GM23338 (cell line): ENCODE data around the gene C3orf22. TPM values are rescaled to one million over a fixed set of nuclear protein-coding genes. Genes with fewer than 3 reads are reported as not detected.
"Not testable (repeated sequence)": the region's sequence is repeated elsewhere in the genome, so short reads cannot be mapped to it uniquely, and the experiment has no call there.

ENCODE experiments used
- ATAC-seq: fragments of 200-7000 bp; cut with Tn5 transposase; 3 replicates; pipeline ENCODE4 v1.9.1; 2020
- DNase-seq: peaks from one replicate; pipeline ENCODE4 v3.0.0-alpha.2; 2015; ENCODE audit warnings: low spot score
- H2AFZ ChIP-seq: fragments of 200-600 bp; sonication (generic); 2 replicates; pipeline ENCODE4 v1.8.0; 2016; ENCODE audit warnings: antibody characterized with exemption, mild to moderate bottlenecking, moderate library complexity
- H3F3A ChIP-seq: fragments of 200-600 bp; sonication (generic); replicated peaks from 2 replicates; pipeline ENCODE4 v1.8.0; 2017; ENCODE audit warnings: antibody characterized with exemption, mixed run types, low read depth
- H3K27ac ChIP-seq: fragments of 200-600 bp; sonication (generic); 2 replicates; pipeline ENCODE4 v1.6.1; 2016; ENCODE audit warnings: low read depth
- H3K27me3 ChIP-seq: fragments of 200-600 bp; sonication (generic); 2 replicates; pipeline ENCODE4 v1.8.0; 2016; ENCODE audit warnings: mild to moderate bottlenecking, mixed run types, moderate library complexity; ENCODE audit not compliant: insufficient read depth
- H3K36me3 ChIP-seq: fragments of 200-600 bp; sonication (generic); 2 replicates; pipeline ENCODE4 v1.8.0; 2016; ENCODE audit warnings: mild to moderate bottlenecking; ENCODE audit not compliant: insufficient read depth
- H3K4me1 ChIP-seq: fragments of 200-600 bp; sonication (generic); 2 replicates; pipeline ENCODE4 v1.8.0; 2016; ENCODE audit warnings: mild to moderate bottlenecking, moderate library complexity; ENCODE audit not compliant: insufficient read depth
- H3K4me2 ChIP-seq: fragments of 200-600 bp; sonication (generic); 2 replicates; pipeline ENCODE4 v1.7.1; 2017; ENCODE audit warnings: mixed run types
- H3K4me3 ChIP-seq: fragments of 200-600 bp; sonication (generic); 2 replicates; pipeline ENCODE4 v1.6.1; 2016; ENCODE audit warnings: mixed run types
- H3K79me2 ChIP-seq: fragments of 200-600 bp; sonication (generic); replicated peaks from 2 replicates; pipeline ENCODE4 v1.8.0; 2017; ENCODE audit warnings: mild to moderate bottlenecking; ENCODE audit not compliant: insufficient read depth
- H3K9me2 ChIP-seq: fragments of 200-600 bp; sonication (generic); 2 replicates; pipeline ENCODE4 v1.8.0; 2017; ENCODE audit not compliant: insufficient read depth
- H4K20me1 ChIP-seq: fragments of 200-600 bp; sonication (generic); replicated peaks from 2 replicates; pipeline ENCODE4 v1.8.0; 2017; ENCODE audit warnings: mild to moderate bottlenecking; ENCODE audit not compliant: insufficient read depth
- H3K27ac Mint-ChIP-seq: 2 replicates; pipeline ENCODE4 v1.8.0; 2020; ENCODE audit warnings: inconsistent platforms, mild to moderate bottlenecking, moderate library complexity, mixed read lengths
- H3K27me3 Mint-ChIP-seq: 3 replicates; pipeline ENCODE4 v1.8.0; 2022; ENCODE audit warnings: low read depth, mild to moderate bottlenecking, moderate library complexity, mixed read lengths, inconsistent platforms; ENCODE audit not compliant: insufficient read depth, poor library complexity
- H3K36me3 Mint-ChIP-seq: 3 replicates; pipeline ENCODE4 v1.8.0; 2021; ENCODE audit warnings: low read depth, mild to moderate bottlenecking, inconsistent platforms, moderate library complexity, mixed read lengths
- H3K4me1 Mint-ChIP-seq: 3 replicates; pipeline ENCODE4 v1.8.0; 2020; ENCODE audit warnings: mild to moderate bottlenecking, inconsistent platforms, mixed read lengths
- H3K4me3 Mint-ChIP-seq: 3 replicates; pipeline ENCODE4 v1.8.0; 2021; ENCODE audit warnings: moderate library complexity, mild to moderate bottlenecking, inconsistent platforms, mixed read lengths
- H3K9me3 Mint-ChIP-seq: 3 replicates; pipeline ENCODE4 v1.8.0; 2020; ENCODE audit warnings: moderate library complexity, mild to moderate bottlenecking, inconsistent platforms, mixed read lengths
- CREB1 ChIP-seq: fragments of 250-450 bp; sonication (Bioruptor Pico); IDR thresholded peaks from 2 replicates; pipeline ENCODE4 v1.5.0; 2020; ENCODE audit warnings: low read depth, mild to moderate bottlenecking, moderate library complexity
- EZH2phosphoT487 ChIP-seq: fragments of 200-600 bp; sonication (generic); IDR thresholded peaks from one replicate; pipeline ENCODE4 v1.8.1; 2018; ENCODE audit warnings: antibody characterized with exemption; ENCODE audit not compliant: unreplicated experiment
- JUNB ChIP-seq: IDR thresholded peaks from one replicate; pipeline ENCODE4 v1.6.1; 2016; ENCODE audit warnings: antibody characterized with exemption; ENCODE audit not compliant: unreplicated experiment
- NANOG ChIP-seq: IDR thresholded peaks from 2 replicates; pipeline ENCODE4 v1.6.1; 2016; ENCODE audit warnings: antibody characterized with exemption, borderline replicate concordance
- ZNF114 ChIP-seq: fragments of 250-450 bp; sonication (Bioruptor Pico); IDR thresholded peaks from 2 replicates; pipeline ENCODE4 v1.5.0; 2020; ENCODE audit warnings: mild to moderate bottlenecking, moderate library complexity
- ZNF331 ChIP-seq: fragments of 250-450 bp; sonication (Bioruptor Pico); IDR thresholded peaks from 2 replicates; pipeline ENCODE4 v1.5.0; 2020; ENCODE audit warnings: low read depth, mild to moderate bottlenecking, moderate library complexity
- polyA plus RNA-seq: library from polyadenylated mRNA; unstranded; fragments of >200 nt; fragmentation: Nextera tagmentation; extraction: Ambion mirVana; gene quantifications from 2 replicates; pipeline ENCODE4 v1.2.1, GENCODE V29; 2016
- total RNA-seq: library from RNA; depleted of rRNA; stranded (reverse); fragments of >200 nt; shearing (Covaris generic); gene quantifications from 2 replicates; pipeline ENCODE4 v1.2.3, GENCODE V29; 2014
- TF ChIP-seq, protein P1 (sequence below): fragments of 250-450 bp; sonication (Bioruptor Pico); IDR thresholded peaks from 2 replicates; pipeline ENCODE4 v1.5.0; 2020; ENCODE audit warnings: mild to moderate bottlenecking, moderate library complexity

C3orf22 gene
- total and polyA plus RNA-seq, 2 experiments from 2014 or later, result not detected

DNA sequence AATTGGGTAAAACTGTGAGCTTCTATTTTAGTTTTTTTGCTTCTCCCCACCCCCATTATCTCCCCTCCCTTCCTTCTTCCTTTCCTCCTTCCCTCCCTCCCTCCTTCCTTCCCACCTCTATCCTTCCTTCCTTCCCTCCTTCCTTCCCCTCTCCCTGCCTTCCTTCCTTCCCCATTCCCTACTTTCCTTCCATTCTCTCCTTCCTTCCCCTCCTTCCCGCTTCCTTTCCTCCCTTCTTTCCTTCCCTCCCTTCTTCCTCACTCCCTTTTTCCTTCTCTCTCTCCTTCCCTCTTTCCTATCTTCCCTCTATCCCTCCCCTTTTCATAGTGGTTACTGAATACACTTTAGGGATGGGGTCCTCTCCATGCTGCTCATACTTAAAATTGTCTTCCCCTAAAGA is 40.4 kb upstream of the C3orf22 start:
- H4K20me1 ChIP-seq, result no peaks in the 10 kb centered on the region
- H3K4me2 ChIP-seq, result no peak overlapping the region
- H3K4me1 ChIP-seq, result no peaks in the 10 kb centered on the region
- H3K9me2 ChIP-seq, result no peaks in the 10 kb centered on the region
- no peak for ATAC-seq
- H3K36me3 Mint-ChIP-seq, result no peaks in the 10 kb centered on the region; the same call in 2 of the 3 replicates
- no peak for TF ChIP-seq CREB1
- no peak for TF ChIP-seq ZNF114 (CRISPR knock-in tag)
- no peak for TF ChIP-seq JUNB
- TF ChIP-seq EZH2phosphoT487, result no peak
- TF ChIP-seq, protein P1, sequence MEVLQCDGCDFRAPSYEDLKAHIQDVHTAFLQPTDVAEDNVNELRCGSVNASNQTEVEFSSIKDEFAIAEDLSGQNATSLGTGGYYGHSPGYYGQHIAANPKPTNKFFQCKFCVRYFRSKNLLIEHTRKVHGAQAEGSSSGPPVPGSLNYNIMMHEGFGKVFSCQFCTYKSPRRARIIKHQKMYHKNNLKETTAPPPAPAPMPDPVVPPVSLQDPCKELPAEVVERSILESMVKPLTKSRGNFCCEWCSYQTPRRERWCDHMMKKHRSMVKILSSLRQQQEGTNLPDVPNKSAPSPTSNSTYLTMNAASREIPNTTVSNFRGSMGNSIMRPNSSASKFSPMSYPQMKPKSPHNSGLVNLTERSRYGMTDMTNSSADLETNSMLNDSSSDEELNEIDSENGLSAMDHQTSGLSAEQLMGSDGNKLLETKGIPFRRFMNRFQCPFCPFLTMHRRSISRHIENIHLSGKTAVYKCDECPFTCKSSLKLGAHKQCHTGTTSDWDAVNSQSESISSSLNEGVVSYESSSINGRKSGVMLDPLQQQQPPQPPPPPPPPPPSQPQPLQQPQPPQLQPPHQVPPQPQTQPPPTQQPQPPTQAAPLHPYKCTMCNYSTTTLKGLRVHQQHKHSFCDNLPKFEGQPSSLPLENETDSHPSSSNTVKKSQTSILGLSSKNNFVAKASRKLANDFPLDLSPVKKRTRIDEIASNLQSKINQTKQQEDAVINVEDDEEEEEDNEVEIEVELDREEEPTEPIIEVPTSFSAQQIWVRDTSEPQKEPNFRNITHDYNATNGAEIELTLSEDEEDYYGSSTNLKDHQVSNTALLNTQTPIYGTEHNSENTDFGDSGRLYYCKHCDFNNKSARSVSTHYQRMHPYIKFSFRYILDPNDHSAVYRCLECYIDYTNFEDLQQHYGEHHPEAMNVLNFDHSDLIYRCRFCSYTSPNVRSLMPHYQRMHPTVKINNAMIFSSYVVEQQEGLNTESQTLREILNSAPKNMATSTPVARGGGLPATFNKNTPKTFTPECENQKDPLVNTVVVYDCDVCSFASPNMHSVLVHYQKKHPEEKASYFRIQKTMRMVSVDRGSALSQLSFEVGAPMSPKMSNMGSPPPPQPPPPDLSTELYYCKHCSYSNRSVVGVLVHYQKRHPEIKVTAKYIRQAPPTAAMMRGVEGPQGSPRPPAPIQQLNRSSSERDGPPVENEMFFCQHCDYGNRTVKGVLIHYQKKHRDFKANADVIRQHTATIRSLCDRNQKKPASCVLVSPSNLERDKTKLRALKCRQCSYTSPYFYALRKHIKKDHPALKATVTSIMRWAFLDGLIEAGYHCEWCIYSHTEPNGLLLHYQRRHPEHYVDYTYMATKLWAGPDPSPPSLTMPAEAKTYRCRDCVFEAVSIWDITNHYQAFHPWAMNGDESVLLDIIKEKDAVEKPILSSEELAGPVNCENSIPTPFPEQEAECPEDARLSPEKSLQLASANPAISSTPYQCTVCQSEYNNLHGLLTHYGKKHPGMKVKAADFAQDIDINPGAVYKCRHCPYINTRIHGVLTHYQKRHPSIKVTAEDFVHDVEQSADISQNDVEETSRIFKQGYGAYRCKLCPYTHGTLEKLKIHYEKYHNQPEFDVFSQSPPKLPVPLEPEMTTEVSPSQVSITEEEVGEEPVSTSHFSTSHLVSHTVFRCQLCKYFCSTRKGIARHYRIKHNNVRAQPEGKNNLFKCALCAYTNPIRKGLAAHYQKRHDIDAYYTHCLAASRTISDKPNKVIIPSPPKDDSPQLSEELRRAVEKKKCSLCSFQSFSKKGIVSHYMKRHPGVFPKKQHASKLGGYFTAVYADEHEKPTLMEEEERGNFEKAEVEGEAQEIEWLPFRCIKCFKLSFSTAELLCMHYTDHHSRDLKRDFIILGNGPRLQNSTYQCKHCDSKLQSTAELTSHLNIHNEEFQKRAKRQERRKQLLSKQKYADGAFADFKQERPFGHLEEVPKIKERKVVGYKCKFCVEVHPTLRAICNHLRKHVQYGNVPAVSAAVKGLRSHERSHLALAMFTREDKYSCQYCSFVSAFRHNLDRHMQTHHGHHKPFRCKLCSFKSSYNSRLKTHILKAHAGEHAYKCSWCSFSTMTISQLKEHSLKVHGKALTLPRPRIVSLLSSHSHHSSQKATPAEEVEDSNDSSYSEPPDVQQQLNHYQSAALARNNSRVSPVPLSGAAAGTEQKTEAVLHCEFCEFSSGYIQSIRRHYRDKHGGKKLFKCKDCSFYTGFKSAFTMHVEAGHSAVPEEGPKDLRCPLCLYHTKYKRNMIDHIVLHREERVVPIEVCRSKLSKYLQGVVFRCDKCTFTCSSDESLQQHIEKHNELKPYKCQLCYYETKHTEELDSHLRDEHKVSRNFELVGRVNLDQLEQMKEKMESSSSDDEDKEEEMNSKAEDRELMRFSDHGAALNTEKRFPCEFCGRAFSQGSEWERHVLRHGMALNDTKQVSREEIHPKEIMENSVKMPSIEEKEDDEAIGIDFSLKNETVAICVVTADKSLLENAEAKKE (CRISPR knock-in tag), result no peak
- TF ChIP-seq NANOG, result no peak
- TF ChIP-seq ZNF331 (CRISPR knock-in tag), result no peak
- H3K4me3 Mint-ChIP-seq, result no peak overlapping the region
- no peaks in the 10 kb centered on the region for H3K27me3 ChIP-seq
- no peak for DNase-seq
- no peaks in the 10 kb centered on the region; the same call in 2 of the 3 replicates for H3K9me3 Mint-ChIP-seq
- H3F3A ChIP-seq, result no peaks in the 10 kb centered on the region
- H3K27ac ChIP-seq, result no peak overlapping the region
- no peak overlapping the region for H2AFZ ChIP-seq
- no peaks in the 10 kb centered on the region for H3K27me3 Mint-ChIP-seq
- H3K27ac Mint-ChIP-seq, result no peak overlapping the region
- H3K79me2 ChIP-seq, result no peaks in the 10 kb centered on the region
- H3K4me3 ChIP-seq, result no peak overlapping the region
- no peaks in the 10 kb centered on the region for H3K36me3 ChIP-seq
- no peaks in the 10 kb centered on the region for H3K4me1 Mint-ChIP-seq

DNA sequence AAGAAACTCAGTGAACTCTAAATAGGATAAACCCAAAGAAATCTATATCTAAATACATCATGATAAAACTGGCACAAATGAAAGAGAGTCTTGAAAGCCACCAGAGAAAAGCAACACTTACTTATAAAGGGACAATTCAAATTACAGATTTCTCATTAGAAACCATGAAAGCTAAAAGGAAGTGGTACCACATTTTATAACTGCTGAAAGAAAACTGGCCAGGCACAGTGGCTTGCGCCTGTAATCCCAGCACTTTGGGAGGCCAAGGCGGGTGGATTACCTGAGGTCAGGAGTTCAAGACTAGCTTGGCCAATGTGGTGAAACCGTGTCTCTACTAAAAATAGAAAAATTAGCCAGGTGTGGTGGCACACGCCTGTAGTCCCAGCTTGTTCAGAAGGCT is 36.7 kb upstream of the C3orf22 start:
- H3K79me2 ChIP-seq, H3K27ac ChIP-seq, H3K9me2 ChIP-seq, H4K20me1 ChIP-seq, H3K36me3 Mint-ChIP-seq, H2AFZ ChIP-seq, H3K27me3 Mint-ChIP-seq, DNase-seq, H3K27ac Mint-ChIP-seq, H3K4me3 Mint-ChIP-seq, H3K4me1 ChIP-seq, H3K4me1 Mint-ChIP-seq, H3F3A ChIP-seq, ATAC-seq, H3K4me2 ChIP-seq, H3K27me3 ChIP-seq, H3K9me3 Mint-ChIP-seq, H3K4me3 ChIP-seq, H3K36me3 ChIP-seq: not testable (repeated sequence)

DNA sequence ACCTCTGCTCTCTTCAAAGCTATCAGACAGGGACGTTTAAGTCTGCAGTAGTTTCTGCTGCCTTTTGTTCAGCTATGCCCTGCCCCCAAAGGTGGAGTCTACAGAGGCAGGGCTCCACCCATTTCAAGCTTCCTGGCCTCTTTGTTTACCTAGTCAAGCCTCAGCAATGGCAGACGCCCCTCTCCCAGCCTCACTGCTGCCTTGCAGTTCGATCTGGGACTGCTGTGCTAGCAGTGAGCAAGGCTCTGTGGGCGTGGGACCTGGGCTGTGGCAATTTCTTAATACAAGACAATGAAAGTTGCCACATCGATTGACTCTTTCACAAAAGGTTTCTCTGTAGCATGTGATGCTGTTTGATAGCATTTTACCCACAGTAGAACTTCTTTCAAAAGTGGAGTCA is 32.8 kb upstream of the C3orf22 start:
- not testable (repeated sequence) for H3K4me1 ChIP-seq, H3K36me3 Mint-ChIP-seq, H3K27ac Mint-ChIP-seq, H3K4me1 Mint-ChIP-seq, H3K27me3 Mint-ChIP-seq, H3K9me2 ChIP-seq, H3K4me3 ChIP-seq, H3K79me2 ChIP-seq, H3K27me3 ChIP-seq, H3F3A ChIP-seq, H3K4me2 ChIP-seq, H4K20me1 ChIP-seq, H3K36me3 ChIP-seq, H3K27ac ChIP-seq, H3K4me3 Mint-ChIP-seq
- DNase-seq (peak; percentile 21), ATAC-seq (peak; percentile 30; the same call in 2 of the 3 replicates)
- peaks cover 42% of the 10 kb centered on the region for H3K9me3 Mint-ChIP-seq
- peak overlapping the region; percentile 43; the same call in 1 of the 2 replicates for H2AFZ ChIP-seq
